ENCODE data around the gene NOC2L.

- TF ChIP-seq CTCF (IDR thresholded peaks at IDR 0.05 in 8 of 11, conservative IDR thresholded peaks at IDR 0.05 in 3 of 11) (no peak), POLR2A (IDR thresholded peaks at IDR 0.05) (no peak), POLR2AphosphoS5 (IDR thresholded peaks at IDR 0.05) (peak in 1 of 3 donors; percentile 30)
These were observed 2.1 kb upstream of the NOC2L start for GRCh38 chr1:961132-961669.

Measured in spleen (tissue), 7 donors.